ENCODE data around the gene FBXW8. TPM values are rescaled to one million over a fixed set of nuclear protein-coding genes. Genes with fewer than 3 reads are reported as not detected.

The FBXW8 gene
- total and polyA plus RNA-seq, 2 donors (not counting 1 experiment from before 2014, with no cell fraction given), result 11.7 to 20.9 TPM

DNA sequence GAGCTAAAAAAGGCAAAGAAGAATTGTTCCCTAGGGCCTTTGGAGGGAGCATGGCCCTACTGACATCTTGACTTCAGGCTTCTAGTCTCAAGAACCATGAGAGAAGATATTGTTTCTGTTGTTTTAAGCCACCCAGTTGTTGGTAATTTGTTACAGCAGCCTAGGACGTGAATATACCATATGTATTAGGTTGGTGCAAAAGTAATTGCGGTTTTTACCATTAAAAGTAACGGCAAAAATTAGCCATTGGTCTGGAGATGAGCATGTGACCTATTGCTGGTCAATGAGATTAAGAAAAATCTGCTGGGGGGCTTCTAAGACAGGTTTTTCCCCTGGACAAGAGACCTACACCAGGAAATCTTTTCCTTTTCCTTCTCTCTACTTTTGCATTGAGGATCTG is 19.7 kb upstream of the FBXW8 start:
- H3K4me1 ChIP-seq (ENCODE audit: control insufficient read depth, extremely low read depth, insufficient read depth, low read length), result no peaks in the 10 kb centered on the region
- H3K4me2 ChIP-seq (ENCODE audit: extremely low read depth, insufficient read depth, low read length), result no peak overlapping the region
- no peaks in the 10 kb centered on the region for H4K20me1 ChIP-seq (ENCODE audit: control insufficient read depth, extremely low read depth, insufficient read depth, low read length)
- DNase-seq (ENCODE audit: low read depth in 2 of 2), result no peak
- H2AFZ ChIP-seq (ENCODE audit: low read length), result no peak overlapping the region
- H3K27me3 ChIP-seq (ENCODE audit: control insufficient read depth, insufficient read depth, low read length), result no peaks in the 10 kb centered on the region
- no peak overlapping the region for H3K4me3 ChIP-seq (replicated peaks in 1 of 4; ENCODE audit: control extremely low read depth in 1 of 4, insufficient read depth in 1 of 4, low read depth in 3 of 4, low read length in 4 of 4)
- H3K79me2 ChIP-seq (ENCODE audit: control insufficient read depth, insufficient read depth, low read length), result no peaks in the 10 kb centered on the region
- H3K27ac ChIP-seq (ENCODE audit: insufficient read depth, low read length), result no peak overlapping the region
- no peaks in the 10 kb centered on the region for H3K36me3 ChIP-seq (ENCODE audit: control insufficient read depth, insufficient read depth, low read length)
- H3K9me3 ChIP-seq (ENCODE audit: control insufficient read depth, insufficient read depth, low read depth, low read length), result no peaks in the 10 kb centered on the region
- no peak overlapping the region for H3K9ac ChIP-seq (ENCODE audit: insufficient read depth, low read length)
- TF ChIP-seq EZH2 (IDR thresholded peaks at IDR 0.05; ENCODE audit: low read length, missing control alignments), result no peak
- TF ChIP-seq, protein P1, sequence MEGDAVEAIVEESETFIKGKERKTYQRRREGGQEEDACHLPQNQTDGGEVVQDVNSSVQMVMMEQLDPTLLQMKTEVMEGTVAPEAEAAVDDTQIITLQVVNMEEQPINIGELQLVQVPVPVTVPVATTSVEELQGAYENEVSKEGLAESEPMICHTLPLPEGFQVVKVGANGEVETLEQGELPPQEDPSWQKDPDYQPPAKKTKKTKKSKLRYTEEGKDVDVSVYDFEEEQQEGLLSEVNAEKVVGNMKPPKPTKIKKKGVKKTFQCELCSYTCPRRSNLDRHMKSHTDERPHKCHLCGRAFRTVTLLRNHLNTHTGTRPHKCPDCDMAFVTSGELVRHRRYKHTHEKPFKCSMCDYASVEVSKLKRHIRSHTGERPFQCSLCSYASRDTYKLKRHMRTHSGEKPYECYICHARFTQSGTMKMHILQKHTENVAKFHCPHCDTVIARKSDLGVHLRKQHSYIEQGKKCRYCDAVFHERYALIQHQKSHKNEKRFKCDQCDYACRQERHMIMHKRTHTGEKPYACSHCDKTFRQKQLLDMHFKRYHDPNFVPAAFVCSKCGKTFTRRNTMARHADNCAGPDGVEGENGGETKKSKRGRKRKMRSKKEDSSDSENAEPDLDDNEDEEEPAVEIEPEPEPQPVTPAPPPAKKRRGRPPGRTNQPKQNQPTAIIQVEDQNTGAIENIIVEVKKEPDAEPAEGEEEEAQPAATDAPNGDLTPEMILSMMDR (conservative IDR thresholded peaks at IDR 0.05 in 1 of 2, IDR thresholded peaks at IDR 0.05 in 1 of 2; ENCODE audit: low read depth in 1 of 2, low read length in 2 of 2), result no peak

DNA sequence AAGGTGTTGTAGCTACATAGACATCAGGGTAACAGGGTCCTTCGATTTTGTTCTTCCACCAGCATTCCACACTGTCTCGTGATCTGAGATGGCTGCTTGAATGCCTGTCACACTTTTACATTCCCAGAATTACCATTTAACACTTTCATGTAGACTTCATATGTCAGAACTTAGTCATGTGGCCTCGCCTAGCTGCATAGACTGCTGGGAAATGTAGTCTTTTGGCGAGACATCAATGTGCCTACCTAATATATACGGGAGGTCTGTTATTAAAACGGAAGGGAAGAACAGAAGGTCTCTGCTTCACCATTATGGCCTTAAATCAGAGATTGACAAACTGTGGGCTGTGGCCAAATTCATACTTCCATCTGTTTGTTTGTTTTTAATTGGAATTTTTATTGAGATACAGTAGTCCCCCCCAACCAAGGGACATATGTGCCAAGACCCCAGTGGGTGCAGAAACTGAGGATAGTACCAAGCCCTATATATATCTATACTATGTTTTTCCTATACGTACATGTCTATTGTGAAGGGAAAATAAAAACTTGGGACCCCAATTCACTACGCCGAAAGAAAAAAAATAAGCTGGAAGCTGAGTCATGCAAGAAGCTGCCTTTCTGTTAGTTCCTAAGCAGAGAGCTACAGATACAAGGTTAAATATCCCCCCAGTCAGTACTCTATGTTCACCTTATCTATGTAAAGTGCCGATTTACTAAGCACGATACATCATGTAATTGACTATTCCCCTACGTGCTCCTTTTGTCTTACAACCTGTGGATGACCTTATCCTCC is 18.2 kb upstream of the FBXW8 start:
- no peak for DNase-seq (ENCODE audit: low read depth in 2 of 2)
- Histone ChIP-seq H3K79me2 (ENCODE audit: control insufficient read depth, insufficient read depth, low read length) (no peaks in the 10 kb centered on the region), H3K9ac (ENCODE audit: insufficient read depth, low read length) (no peak overlapping the region), H3K4me3 (replicated peaks in 1 of 4; ENCODE audit: control extremely low read depth in 1 of 4, insufficient read depth in 1 of 4, low read depth in 3 of 4, low read length in 4 of 4) (no peak overlapping the region), H3K27me3 (ENCODE audit: control insufficient read depth, insufficient read depth, low read length) (no peaks in the 10 kb centered on the region), H3K4me2 (ENCODE audit: extremely low read depth, insufficient read depth, low read length) (no peak overlapping the region), H2AFZ (ENCODE audit: low read length) (no peak overlapping the region), H3K27ac (ENCODE audit: insufficient read depth, low read length) (no peak overlapping the region), H3K4me1 (ENCODE audit: control insufficient read depth, extremely low read depth, insufficient read depth, low read length) (no peaks in the 10 kb centered on the region), H3K9me3 (ENCODE audit: control insufficient read depth, insufficient read depth, low read depth, low read length) (no peaks in the 10 kb centered on the region), H4K20me1 (ENCODE audit: control insufficient read depth, extremely low read depth, insufficient read depth, low read length) (no peaks in the 10 kb centered on the region), H3K36me3 (ENCODE audit: control insufficient read depth, insufficient read depth, low read length) (no peaks in the 10 kb centered on the region)
- TF ChIP-seq, protein P1 (conservative IDR thresholded peaks at IDR 0.05 in 1 of 2, IDR thresholded peaks at IDR 0.05 in 1 of 2; ENCODE audit: low read depth in 1 of 2, low read length in 2 of 2), result no peak
- TF ChIP-seq EZH2 (IDR thresholded peaks at IDR 0.05; ENCODE audit: low read length, missing control alignments), result no peak

DNA sequence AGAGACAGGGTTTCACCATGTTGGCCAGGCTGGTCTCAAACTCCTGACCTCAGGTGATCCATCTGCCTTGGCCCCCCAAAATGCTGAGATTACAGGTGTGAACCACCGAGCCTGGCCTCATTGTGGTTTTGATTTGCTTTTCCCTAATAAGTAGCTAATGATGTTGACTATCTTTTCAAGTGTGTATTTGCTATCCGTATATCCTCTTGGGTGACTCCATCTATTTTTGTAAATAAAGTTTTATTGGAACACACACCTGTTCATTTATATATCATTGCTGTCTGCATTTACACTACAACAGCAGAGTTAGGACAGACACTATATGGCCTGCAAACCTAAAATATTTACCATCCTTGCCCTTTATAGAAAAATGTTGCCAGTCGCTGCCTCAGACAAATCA is 15.8 kb upstream of the FBXW8 start:
- Histone ChIP-seq H3K9me3 (ENCODE audit: control insufficient read depth, insufficient read depth, low read depth, low read length) (no peaks in the 10 kb centered on the region), H2AFZ (ENCODE audit: low read length) (no peak overlapping the region), H3K36me3 (ENCODE audit: control insufficient read depth, insufficient read depth, low read length) (no peaks in the 10 kb centered on the region), H3K9ac (ENCODE audit: insufficient read depth, low read length) (no peak overlapping the region), H3K27me3 (ENCODE audit: control insufficient read depth, insufficient read depth, low read length) (peaks cover 7% of the 10 kb centered on the region), H3K27ac (ENCODE audit: insufficient read depth, low read length) (no peak overlapping the region), H3K4me2 (ENCODE audit: extremely low read depth, insufficient read depth, low read length) (no peak overlapping the region), H3K4me3 (replicated peaks in 1 of 4; ENCODE audit: control extremely low read depth in 1 of 4, insufficient read depth in 1 of 4, low read depth in 3 of 4, low read length in 4 of 4) (no peak overlapping the region), H4K20me1 (ENCODE audit: control insufficient read depth, extremely low read depth, insufficient read depth, low read length) (no peaks in the 10 kb centered on the region), H3K79me2 (ENCODE audit: control insufficient read depth, insufficient read depth, low read length) (no peaks in the 10 kb centered on the region), H3K4me1 (ENCODE audit: control insufficient read depth, extremely low read depth, insufficient read depth, low read length) (no peaks in the 10 kb centered on the region)
- DNase-seq (ENCODE audit: low read depth in 2 of 2), result no peak
- TF ChIP-seq, protein P1 (conservative IDR thresholded peaks at IDR 0.05 in 1 of 2, IDR thresholded peaks at IDR 0.05 in 1 of 2; ENCODE audit: low read depth in 1 of 2, low read length in 2 of 2), result no peak
- TF ChIP-seq EZH2 (IDR thresholded peaks at IDR 0.05; ENCODE audit: low read length, missing control alignments), result no peak
